ENCODE results near the gene LCP2.

- TF ChIP-seq CTCF (IDR thresholded peaks at IDR 0.05) (peak; percentile 70), EZH2 (IDR thresholded peaks at IDR 0.05; ENCODE audit: borderline replicate concordance, insufficient read depth, low read depth, low read length, poor library complexity, severe bottlenecking) (no peak)
Measured at GRCh38 chr5:170338933-170339779, 41.6 kb upstream of the LCP2 start.

Measured in B cell (primary cell).